ENCODE measurements around the gene SRRT.
"Not testable (repeated sequence)": the region's sequence is repeated elsewhere in the genome, so short reads cannot be mapped to it uniquely, and the experiment has no call there.

Gene SRRT

GRCh38 chr7:100893910-100894721 is 19.2 kb downstream of the SRRT start:
- DNase-seq (ENCODE audit: low spot score), result peak; percentile 10

- peak; percentile 85 for DNase-seq (ENCODE audit: low spot score)
These were observed 20.2 kb downstream of the SRRT start for GRCh38 chr7:100894860-100895700.

GRCh38 chr7:100895701-100895955 is 20.7 kb downstream of the SRRT start, which contains the start of gene ACHE:
TSS of gene ACHE (minus strand) at chr7:100895888. CDS start at chr7:100894232, 1,656 bp downstream.
- DNase-seq (ENCODE audit: low spot score), result no peak

GRCh38 chr7:100895956-100896731 is 21.2 kb downstream of the SRRT start:
- DNase-seq (ENCODE audit: low spot score), result peak; percentile 73

GRCh38 chr7:100896732-100897608 is 22.1 kb downstream of the SRRT start:
- peak; percentile 86 for DNase-seq (ENCODE audit: low spot score)

- DNase-seq (ENCODE audit: low spot score), result peak; percentile 15
These were observed 23.0 kb downstream of the SRRT start for GRCh38 chr7:100897772-100898454.

- no peak for DNase-seq (ENCODE audit: low spot score)
These were observed 24.5 kb downstream of the SRRT start for GRCh38 chr7:100899432-100899831.

GRCh38 chr7:100900978-100901377 is 26.1 kb downstream of the SRRT start:
- no peak for DNase-seq (ENCODE audit: low spot score)

GRCh38 chr7:100901921-100902332 is 27.0 kb downstream of the SRRT start:
- DNase-seq (ENCODE audit: low spot score), result no peak

- peak; percentile 10 for DNase-seq (ENCODE audit: low spot score)
These were observed 27.7 kb downstream of the SRRT start for GRCh38 chr7:100902638-100903037.

- DNase-seq (ENCODE audit: low spot score), result no peak
These were observed 33.6 kb downstream of the SRRT start for GRCh38 chr7:100908512-100908911.

GRCh38 chr7:100910443-100910842 is 35.5 kb downstream of the SRRT start:
- DNase-seq (ENCODE audit: low spot score), result not testable (repeated sequence)

GRCh38 chr7:100911484-100911883 is 36.6 kb downstream of the SRRT start:
- DNase-seq (ENCODE audit: low spot score), result no peak

GRCh38 chr7:100914208-100914878 is 39.4 kb downstream of the SRRT start:
- no peak for DNase-seq (ENCODE audit: low spot score)

GRCh38 chr7:100914879-100915447 is 40.1 kb downstream of the SRRT start:
- no peak for DNase-seq (ENCODE audit: low spot score)

GRCh38 chr7:100919335-100919734 is 44.4 kb downstream of the SRRT start:
- not testable (repeated sequence) for DNase-seq (ENCODE audit: low spot score)

- not testable (repeated sequence) for DNase-seq (ENCODE audit: low spot score)
These were observed 45.0 kb downstream of the SRRT start for GRCh38 chr7:100919779-100920437.

- DNase-seq (ENCODE audit: low spot score), result no peak
These were observed 46.1 kb downstream of the SRRT start for GRCh38 chr7:100921039-100921438.

- not testable (repeated sequence) for DNase-seq (ENCODE audit: low spot score)
These were observed 48.7 kb downstream of the SRRT start for GRCh38 chr7:100923616-100924015.
